ENCODE measurements around the gene CDH4. TPM values are rescaled to one million over a fixed set of nuclear protein-coding genes. Genes with fewer than 3 reads are reported as not detected.

CDH4 gene
- total RNA-seq, 1 experiment from 2014 or later: not detected

- CTCF ChIA-PET: no interaction called here
- Histone ChIP-seq H3K4me2 (no peak overlapping the region), H3K9me3 (ENCODE audit: insufficient read depth, low read depth) (no peaks in the 10 kb centered on the region), H3K27ac (no peak overlapping the region), H4K20me1 (ENCODE audit: insufficient read depth) (no peaks in the 10 kb centered on the region), H3K79me2 (ENCODE audit: low read depth) (no peaks in the 10 kb centered on the region), H3K36me3 (ENCODE audit: low read depth) (no peaks in the 10 kb centered on the region), H2AFZ (no peak overlapping the region), H3K9me2 (ENCODE audit: insufficient read depth) (no peaks in the 10 kb centered on the region), H3K4me1 (replicated peaks; ENCODE audit: insufficient read depth) (no peaks in the 10 kb centered on the region), H3F3A (ENCODE audit: insufficient read depth, low read depth) (no peaks in the 10 kb centered on the region), H3K27me3 (ENCODE audit: insufficient read depth, low read depth) (peaks cover 78% of the 10 kb centered on the region), H3K4me3 (no peak overlapping the region)
- no TSS peak for BruUV-seq (replicated peaks)
- POLR2A ChIA-PET (ENCODE audit: unreplicated experiment): no interaction called here
- DNase-seq: no peak
- intact Hi-C loops (cut with micrococcal nuclease; ENCODE audit: unreplicated experiment): no loop called here
- TF ChIP-seq CTCF (conservative IDR thresholded peaks at IDR 0.05): no peak
These were observed 159.7 kb downstream of the CDH4 start for GRCh38 chr20:61411743-61412142.

- Histone ChIP-seq H3K9me2 (ENCODE audit: insufficient read depth) (no peaks in the 10 kb centered on the region), H3K79me2 (ENCODE audit: low read depth) (no peaks in the 10 kb centered on the region), H3K9me3 (ENCODE audit: insufficient read depth, low read depth) (no peaks in the 10 kb centered on the region), H3K27ac (no peak overlapping the region), H3K4me3 (no peak overlapping the region), H3K36me3 (ENCODE audit: low read depth) (no peaks in the 10 kb centered on the region), H4K20me1 (ENCODE audit: insufficient read depth) (no peaks in the 10 kb centered on the region), H3K27me3 (ENCODE audit: insufficient read depth, low read depth) (peaks cover 81% of the 10 kb centered on the region), H3K4me2 (no peak overlapping the region), H3F3A (ENCODE audit: insufficient read depth, low read depth) (no peaks in the 10 kb centered on the region), H3K4me1 (replicated peaks; ENCODE audit: insufficient read depth) (no peaks in the 10 kb centered on the region), H2AFZ (no peak overlapping the region)
- ChIA-PET POLR2A (ENCODE audit: unreplicated experiment) (no interaction called here), CTCF (no interaction called here)
- BruUV-seq (replicated peaks): no TSS peak
- no peak for DNase-seq
- TF ChIP-seq CTCF (conservative IDR thresholded peaks at IDR 0.05) (no peak), EZH2 (IDR thresholded peaks at IDR 0.05; ENCODE audit: low read depth) (no peak)
- intact Hi-C loops (cut with micrococcal nuclease; ENCODE audit: unreplicated experiment): no loop called here
These were observed 161.7 kb downstream of the CDH4 start for GRCh38 chr20:61413752-61414151.

GRCh38 chr20:61414455-61414991 lies 162.5 kb downstream of the CDH4 start:
- no peak overlapping the region for H2AFZ ChIP-seq
- no peaks in the 10 kb centered on the region for H3K79me2 ChIP-seq (ENCODE audit: low read depth)
- no peak for DNase-seq
- H3K4me2 ChIP-seq: no peak overlapping the region
- H3K27ac ChIP-seq: no peak overlapping the region
- no peak overlapping the region for H3K4me3 ChIP-seq
- POLR2A ChIA-PET (ENCODE audit: unreplicated experiment): no interaction called here
- H3K9me3 ChIP-seq (ENCODE audit: insufficient read depth, low read depth): no peaks in the 10 kb centered on the region
- peaks cover 81% of the 10 kb centered on the region for H3K27me3 ChIP-seq (ENCODE audit: insufficient read depth, low read depth)
- no peaks in the 10 kb centered on the region for H3K4me1 ChIP-seq (replicated peaks; ENCODE audit: insufficient read depth)
- no TSS peak for BruUV-seq (replicated peaks)
- TF ChIP-seq EZH2 (IDR thresholded peaks at IDR 0.05; ENCODE audit: low read depth): no peak
- TF ChIP-seq CTCF (conservative IDR thresholded peaks at IDR 0.05): no peak
- H4K20me1 ChIP-seq (ENCODE audit: insufficient read depth): no peaks in the 10 kb centered on the region
- intact Hi-C loops (cut with micrococcal nuclease; ENCODE audit: unreplicated experiment): no loop called here
- no peaks in the 10 kb centered on the region for H3K9me2 ChIP-seq (ENCODE audit: insufficient read depth)
- no peaks in the 10 kb centered on the region for H3F3A ChIP-seq (ENCODE audit: insufficient read depth, low read depth)
- CTCF ChIA-PET: no interaction called here
- no peaks in the 10 kb centered on the region for H3K36me3 ChIP-seq (ENCODE audit: low read depth)
